Hepatocyte (in vitro differentiated cells): ENCODE measurements around the gene EIF4G3.

Experiments used
- EZH2 ChIP-seq: fragments of 200-600 bp; sonication (generic); IDR thresholded peaks from 2 replicates; pipeline ENCODE4 v1.6.1; 2016; ENCODE audit warnings: antibody characterized with exemption, mild to moderate bottlenecking, borderline replicate concordance
- TF ChIP-seq, protein P1 (sequence below): fragments of 200-600 bp; sonication (generic); IDR thresholded peaks from 2 replicates; pipeline ENCODE4 v1.5.1; 2016; ENCODE audit warnings: antibody characterized with exemption, mild to moderate bottlenecking; ENCODE audit not compliant: poor library complexity

GRCh38 chr1:21157054-21157453, 19.6 kb downstream of the EIF4G3 start:
- TF ChIP-seq, protein P1, sequence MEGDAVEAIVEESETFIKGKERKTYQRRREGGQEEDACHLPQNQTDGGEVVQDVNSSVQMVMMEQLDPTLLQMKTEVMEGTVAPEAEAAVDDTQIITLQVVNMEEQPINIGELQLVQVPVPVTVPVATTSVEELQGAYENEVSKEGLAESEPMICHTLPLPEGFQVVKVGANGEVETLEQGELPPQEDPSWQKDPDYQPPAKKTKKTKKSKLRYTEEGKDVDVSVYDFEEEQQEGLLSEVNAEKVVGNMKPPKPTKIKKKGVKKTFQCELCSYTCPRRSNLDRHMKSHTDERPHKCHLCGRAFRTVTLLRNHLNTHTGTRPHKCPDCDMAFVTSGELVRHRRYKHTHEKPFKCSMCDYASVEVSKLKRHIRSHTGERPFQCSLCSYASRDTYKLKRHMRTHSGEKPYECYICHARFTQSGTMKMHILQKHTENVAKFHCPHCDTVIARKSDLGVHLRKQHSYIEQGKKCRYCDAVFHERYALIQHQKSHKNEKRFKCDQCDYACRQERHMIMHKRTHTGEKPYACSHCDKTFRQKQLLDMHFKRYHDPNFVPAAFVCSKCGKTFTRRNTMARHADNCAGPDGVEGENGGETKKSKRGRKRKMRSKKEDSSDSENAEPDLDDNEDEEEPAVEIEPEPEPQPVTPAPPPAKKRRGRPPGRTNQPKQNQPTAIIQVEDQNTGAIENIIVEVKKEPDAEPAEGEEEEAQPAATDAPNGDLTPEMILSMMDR = no peak
- TF ChIP-seq EZH2 = no peak
